ENCODE results near the gene PTPN3.

Gene PTPN3

DNA sequence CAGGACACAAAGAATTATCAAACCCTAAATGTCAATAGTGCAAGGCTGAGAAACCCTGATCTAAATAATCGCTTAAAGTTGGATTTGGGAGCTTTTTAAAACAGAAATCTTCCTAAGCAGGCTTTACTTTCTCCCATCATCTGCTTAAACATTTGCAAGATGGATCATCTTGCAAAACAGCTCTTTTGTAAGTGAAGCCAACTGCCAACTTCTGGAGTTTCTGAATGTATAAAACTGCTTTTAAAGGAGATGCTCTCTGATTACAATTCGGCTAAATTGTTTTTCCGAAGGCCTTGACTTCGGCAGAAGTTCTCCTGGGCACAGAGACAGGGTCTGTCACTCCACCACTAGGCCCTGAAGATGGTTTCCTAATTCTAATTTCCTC, 1.3 kb downstream of the PTPN3 start:
- TF ChIP-seq, protein P1, sequence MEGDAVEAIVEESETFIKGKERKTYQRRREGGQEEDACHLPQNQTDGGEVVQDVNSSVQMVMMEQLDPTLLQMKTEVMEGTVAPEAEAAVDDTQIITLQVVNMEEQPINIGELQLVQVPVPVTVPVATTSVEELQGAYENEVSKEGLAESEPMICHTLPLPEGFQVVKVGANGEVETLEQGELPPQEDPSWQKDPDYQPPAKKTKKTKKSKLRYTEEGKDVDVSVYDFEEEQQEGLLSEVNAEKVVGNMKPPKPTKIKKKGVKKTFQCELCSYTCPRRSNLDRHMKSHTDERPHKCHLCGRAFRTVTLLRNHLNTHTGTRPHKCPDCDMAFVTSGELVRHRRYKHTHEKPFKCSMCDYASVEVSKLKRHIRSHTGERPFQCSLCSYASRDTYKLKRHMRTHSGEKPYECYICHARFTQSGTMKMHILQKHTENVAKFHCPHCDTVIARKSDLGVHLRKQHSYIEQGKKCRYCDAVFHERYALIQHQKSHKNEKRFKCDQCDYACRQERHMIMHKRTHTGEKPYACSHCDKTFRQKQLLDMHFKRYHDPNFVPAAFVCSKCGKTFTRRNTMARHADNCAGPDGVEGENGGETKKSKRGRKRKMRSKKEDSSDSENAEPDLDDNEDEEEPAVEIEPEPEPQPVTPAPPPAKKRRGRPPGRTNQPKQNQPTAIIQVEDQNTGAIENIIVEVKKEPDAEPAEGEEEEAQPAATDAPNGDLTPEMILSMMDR (IDR thresholded peaks at IDR 0.05; ENCODE audit: low read depth, low read length) = no peak
- no peak for DNase-seq (ENCODE audit: low read depth in 2 of 2)
- H3K4me3 ChIP-seq (replicated peaks in 1 of 2; ENCODE audit: low read depth in 2 of 2, low read length in 2 of 2) = no peak overlapping the region

DNA sequence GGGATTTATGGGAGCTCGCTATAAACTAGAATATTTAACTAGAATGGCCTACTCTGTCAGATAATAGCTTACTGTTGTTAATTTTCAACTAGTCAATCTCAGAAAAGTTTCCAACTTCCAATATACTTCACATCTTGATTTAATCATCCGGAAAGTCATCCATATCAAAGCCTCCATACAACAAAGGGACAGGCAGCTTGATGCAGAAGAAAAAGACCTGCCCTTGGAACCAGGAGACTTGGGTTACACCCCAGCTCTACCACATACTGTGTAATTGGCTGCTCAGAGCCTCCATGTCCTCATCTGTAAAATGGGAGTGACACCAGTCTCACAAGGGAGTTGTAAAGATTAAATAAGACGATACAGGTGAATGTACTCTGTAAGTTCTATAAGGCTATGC, 1.9 kb downstream of the PTPN3 start:
- no peak for DNase-seq (ENCODE audit: low read depth in 2 of 2)
- TF ChIP-seq, protein P1 (IDR thresholded peaks at IDR 0.05; ENCODE audit: low read depth, low read length) = no peak
- no peak overlapping the region for H3K4me3 ChIP-seq (replicated peaks in 1 of 2; ENCODE audit: low read depth in 2 of 2, low read length in 2 of 2)

DNA sequence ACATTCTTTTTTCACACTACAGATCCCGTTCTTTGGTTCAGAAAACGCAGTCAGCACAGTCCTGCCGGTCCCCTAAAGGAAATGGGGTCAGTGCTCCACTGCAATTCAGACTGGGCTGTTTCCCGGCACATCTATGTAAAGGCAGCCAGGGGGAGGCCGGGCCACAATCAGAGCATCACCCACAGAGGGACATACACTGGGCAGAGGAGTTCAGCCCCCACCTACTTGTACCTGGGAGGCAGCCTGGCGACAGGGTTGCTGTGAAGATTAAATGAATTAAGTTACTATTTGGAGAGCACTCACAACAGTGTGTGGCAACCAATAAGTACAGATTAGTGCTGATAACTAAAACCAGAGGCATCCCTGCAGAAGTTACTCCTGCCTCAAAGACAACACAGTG, 4.5 kb downstream of the PTPN3 start:
- no peak overlapping the region for H3K4me3 ChIP-seq (replicated peaks in 1 of 2; ENCODE audit: low read depth in 2 of 2, low read length in 2 of 2)
- no peak for DNase-seq (ENCODE audit: low read depth in 2 of 2)
- TF ChIP-seq, protein P1 (IDR thresholded peaks at IDR 0.05; ENCODE audit: low read depth, low read length) = no peak

DNA sequence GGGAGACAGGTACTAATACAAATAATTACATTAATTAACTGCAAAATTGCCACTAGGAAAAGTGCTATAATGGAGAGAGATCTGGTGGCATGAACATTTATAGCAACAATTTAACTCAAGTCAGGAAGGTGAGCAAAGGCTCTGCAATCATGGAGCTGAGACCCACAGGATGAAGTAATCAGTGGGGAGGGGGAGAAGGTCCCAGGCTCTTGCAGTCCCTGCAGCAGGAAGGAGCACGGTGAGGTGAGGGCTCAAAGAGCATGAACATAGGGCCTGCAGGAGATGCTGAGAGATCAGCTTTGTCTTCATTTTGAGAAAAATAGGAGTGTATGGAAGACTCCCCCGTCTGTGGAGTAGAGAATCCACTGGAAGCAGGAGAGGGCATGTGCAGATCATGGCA, 6.5 kb downstream of the PTPN3 start:
- no peak for DNase-seq (ENCODE audit: low read depth in 2 of 2)
- TF ChIP-seq, protein P1 (IDR thresholded peaks at IDR 0.05; ENCODE audit: low read depth, low read length) = no peak
- H3K4me3 ChIP-seq (replicated peaks in 1 of 2; ENCODE audit: low read depth in 2 of 2, low read length in 2 of 2) = no peak overlapping the region

DNA sequence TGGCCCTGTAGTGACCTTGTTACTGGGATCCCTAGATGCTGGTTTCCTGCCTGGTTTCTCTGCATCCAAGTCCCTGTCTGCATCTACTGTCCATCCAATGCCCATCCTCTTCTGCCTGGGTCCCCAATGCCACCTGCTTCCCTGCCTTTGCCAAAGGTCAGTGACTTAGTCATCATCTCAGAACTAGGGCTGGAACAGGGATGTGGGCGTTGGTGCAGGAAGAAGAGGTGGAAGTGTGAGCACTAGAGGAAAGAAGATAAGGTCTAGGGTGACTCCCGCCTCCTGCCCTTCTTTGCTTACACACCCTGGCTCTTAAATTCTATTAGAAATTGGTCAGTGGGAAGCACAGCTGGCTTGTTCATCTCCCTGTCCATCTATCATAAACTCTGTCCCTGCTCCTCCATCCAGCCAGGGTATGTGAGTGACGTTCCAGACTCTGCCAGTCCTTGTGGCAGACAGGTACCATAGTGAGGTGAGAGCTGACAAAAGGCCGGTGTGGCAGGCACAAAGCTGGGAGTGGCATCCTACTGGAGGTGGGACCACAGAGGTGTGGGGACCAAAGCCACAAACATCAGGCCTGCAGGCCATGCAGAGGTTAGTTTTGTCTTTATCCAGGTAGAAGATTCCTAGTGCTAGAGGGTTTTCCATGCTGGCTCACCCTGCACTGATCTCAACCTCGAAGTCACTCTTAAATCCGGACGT, 9.2 kb downstream of the PTPN3 start:
- TF ChIP-seq, protein P1 (IDR thresholded peaks at IDR 0.05; ENCODE audit: low read depth, low read length) = no peak
- DNase-seq (ENCODE audit: low read depth in 2 of 2) = no peak
- no peak overlapping the region for H3K4me3 ChIP-seq (replicated peaks in 1 of 2; ENCODE audit: low read depth in 2 of 2, low read length in 2 of 2)

DNA sequence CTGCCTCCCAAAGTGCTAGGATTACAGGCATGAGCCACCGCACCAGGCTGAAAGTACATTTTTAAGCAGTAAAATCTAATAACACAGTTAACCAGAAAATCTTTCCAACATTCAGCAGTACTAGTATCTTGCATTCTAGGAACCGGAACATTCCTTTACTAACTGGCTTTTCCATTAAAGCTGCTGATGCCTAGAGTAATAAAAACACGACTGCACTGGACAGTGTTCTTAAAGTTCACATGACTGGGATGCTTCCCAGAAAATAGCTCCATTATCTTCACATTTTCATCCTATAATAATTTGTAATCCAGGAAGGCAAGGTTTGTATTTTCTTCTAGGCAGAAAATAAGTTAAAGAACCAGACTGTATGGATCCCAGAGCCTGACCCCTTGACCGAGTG, 9.8 kb downstream of the PTPN3 start:
- no peak overlapping the region for H3K4me3 ChIP-seq (replicated peaks in 1 of 2; ENCODE audit: low read depth in 2 of 2, low read length in 2 of 2)
- DNase-seq (ENCODE audit: low read depth in 2 of 2) = no peak
- TF ChIP-seq, protein P1 (IDR thresholded peaks at IDR 0.05; ENCODE audit: low read depth, low read length) = no peak

DNA sequence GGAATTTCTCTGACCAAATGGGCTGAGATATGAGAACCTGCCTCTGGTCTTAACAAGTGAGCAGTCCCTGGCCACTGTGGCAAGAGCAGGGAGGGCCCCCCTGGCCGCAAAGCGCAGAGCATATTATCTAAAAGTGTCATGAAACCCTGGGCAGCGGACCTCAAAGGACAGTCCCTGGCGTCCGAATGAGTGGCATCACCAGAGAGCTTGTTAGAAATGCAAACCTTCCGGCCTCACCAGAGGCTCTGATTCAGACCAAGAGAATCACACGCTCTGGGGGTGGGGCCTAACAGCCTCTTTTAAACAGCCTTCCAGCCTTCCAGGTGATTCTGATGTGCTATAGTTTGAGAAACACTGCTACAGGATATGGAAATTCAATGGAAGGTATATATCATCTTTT, 10.9 kb downstream of the PTPN3 start:
- no peak for DNase-seq (ENCODE audit: low read depth in 2 of 2)
- H3K4me3 ChIP-seq (replicated peaks in 1 of 2; ENCODE audit: low read depth in 2 of 2, low read length in 2 of 2) = no peak overlapping the region
- TF ChIP-seq, protein P1 (IDR thresholded peaks at IDR 0.05; ENCODE audit: low read depth, low read length) = no peak

Measured in cardiac fibroblast (primary cell).